Measurements from ENCODE around the gene CYP2A6. TPM values are rescaled to one million over a fixed set of nuclear protein-coding genes. Genes with fewer than 3 reads are reported as not detected.
A peak's percentile ranks its signal among the peaks of the same experiment; 100 is the strongest.
"Not testable (repeated sequence)": the region's sequence is repeated elsewhere in the genome, so short reads cannot be mapped to it uniquely, and the experiment has no call there.

The CYP2A6 gene
- total and polyA plus RNA-seq, 4 donors: 0.38 TPM; not detected in 3

- ATAC-seq (ENCODE audit: low FRiP score): peak; percentile 84
- H3K4me1 ChIP-seq (ENCODE audit: control insufficient read depth in 1 of 2, insufficient read depth in 2 of 2, low read length in 2 of 2); H3K4me3 ChIP-seq (ENCODE audit: low read length in 2 of 2); H3K9me3 ChIP-seq (ENCODE audit: control insufficient read depth, low read length); H3K27ac ChIP-seq (ENCODE audit: low read depth in 1 of 2, low read length in 2 of 2); H3K27me3 ChIP-seq (ENCODE audit: control insufficient read depth in 1 of 2, insufficient read depth in 2 of 2, low read length in 1 of 2); H3K36me3 ChIP-seq (ENCODE audit: control insufficient read depth in 1 of 2, insufficient read depth in 2 of 2, low read length in 1 of 2): not testable (repeated sequence)
- 23 to 37% methylated on average over 21 to 35 of the region's 36 CpGs for WGBS, 2 donors
- intact Hi-C loops (cut with DNase I): loop anchor here (1.0 to 2.0 kb wide), 2 partner anchors 156 kb away; no protein-coding TSS in a partner anchor
- peak; percentile 87 to 92 for DNase-seq
Observed at GRCh38 chr19:40818480-40819399, 31.5 kb downstream of the CYP2A6 start.

GRCh38 chr19:40815223-40815622, 35.0 kb downstream of the CYP2A6 start:
- H3K27ac ChIP-seq (ENCODE audit: low read depth in 1 of 2, low read length in 2 of 2): no peak overlapping the region
- 77 to 79% methylated on average over 4 of the region's 4 CpGs for WGBS, 2 donors
- no peaks in the 10 kb centered on the region for H3K36me3 ChIP-seq (ENCODE audit: control insufficient read depth in 1 of 2, insufficient read depth in 2 of 2, low read length in 1 of 2)
- H3K9me3 ChIP-seq (ENCODE audit: control insufficient read depth, low read length): no peaks in the 10 kb centered on the region
- H3K27me3 ChIP-seq (ENCODE audit: control insufficient read depth in 1 of 2, insufficient read depth in 2 of 2, low read length in 1 of 2): no peaks in the 10 kb centered on the region
- peaks cover 0 to 4% of the 10 kb centered on the region in 2 donors for H3K4me1 ChIP-seq (ENCODE audit: control insufficient read depth in 1 of 2, insufficient read depth in 2 of 2, low read length in 2 of 2)
- DNase-seq (no peak), ATAC-seq (ENCODE audit: low FRiP score) (no peak)
- H3K4me3 ChIP-seq (ENCODE audit: low read length in 2 of 2): no peak overlapping the region
- intact Hi-C loops (cut with DNase I): no loop called here

- 1 to 11% methylated on average over 4 of the region's 4 CpGs for WGBS, 2 donors
- Histone ChIP-seq H3K36me3 (ENCODE audit: control insufficient read depth in 1 of 2, insufficient read depth in 2 of 2, low read length in 1 of 2) (peaks cover 0 to 2% of the 10 kb centered on the region in 2 donors), H3K27me3 (ENCODE audit: control insufficient read depth in 1 of 2, insufficient read depth in 2 of 2, low read length in 1 of 2) (no peaks in the 10 kb centered on the region), H3K4me1 (ENCODE audit: control insufficient read depth in 1 of 2, insufficient read depth in 2 of 2, low read length in 2 of 2) (peaks cover 0 to 2% of the 10 kb centered on the region in 2 donors), H3K9me3 (ENCODE audit: control insufficient read depth, low read length) (no peaks in the 10 kb centered on the region), H3K4me3 (ENCODE audit: low read length in 2 of 2) (no peak overlapping the region), H3K27ac (ENCODE audit: low read depth in 1 of 2, low read length in 2 of 2) (no peak overlapping the region)
- no peak for ATAC-seq (ENCODE audit: low FRiP score)
- intact Hi-C loops (cut with DNase I): no loop called here
- DNase-seq: peak in 1 of 2 donors; percentile 80
Observed at GRCh38 chr19:40813182-40813581, 37.1 kb downstream of the CYP2A6 start.

GRCh38 chr19:40812571-40812970, 37.7 kb downstream of the CYP2A6 start:
- H3K27ac ChIP-seq (ENCODE audit: low read depth in 1 of 2, low read length in 2 of 2); ATAC-seq (ENCODE audit: low FRiP score); H3K27me3 ChIP-seq (ENCODE audit: control insufficient read depth in 1 of 2, insufficient read depth in 2 of 2, low read length in 1 of 2); H3K4me3 ChIP-seq (ENCODE audit: low read length in 2 of 2); H3K9me3 ChIP-seq (ENCODE audit: control insufficient read depth, low read length); H3K36me3 ChIP-seq (ENCODE audit: control insufficient read depth in 1 of 2, insufficient read depth in 2 of 2, low read length in 1 of 2); DNase-seq; H3K4me1 ChIP-seq (ENCODE audit: control insufficient read depth in 1 of 2, insufficient read depth in 2 of 2, low read length in 2 of 2); intact Hi-C loops (cut with DNase I): not testable (repeated sequence)
- 83 to 84% methylated on average over 7 of the region's 7 CpGs for WGBS, 2 donors

- peak in 1 of 2 donors; percentile 74 for DNase-seq
Observed at GRCh38 chr19:40811478-40812341, 38.5 kb downstream of the CYP2A6 start.

GRCh38 chr19:40810649-40811408, 39.4 kb downstream of the CYP2A6 start:
- H3K27me3 ChIP-seq (ENCODE audit: control insufficient read depth in 1 of 2, insufficient read depth in 2 of 2, low read length in 1 of 2): not testable (repeated sequence)
- DNase-seq: peak; percentile 89 to 93
- peak; percentile 93 for ATAC-seq (ENCODE audit: low FRiP score)

More at GRCh38 chr19:40811478-40812341, 38.5 kb downstream of the CYP2A6 start:
- Histone ChIP-seq H3K27ac (ENCODE audit: low read depth in 1 of 2, low read length in 2 of 2) (no peak overlapping the region), H3K4me1 (ENCODE audit: control insufficient read depth in 1 of 2, insufficient read depth in 2 of 2, low read length in 2 of 2) (peaks cover 0 to 2% of the 10 kb centered on the region in 2 donors), H3K27me3 (ENCODE audit: control insufficient read depth in 1 of 2, insufficient read depth in 2 of 2, low read length in 1 of 2) (no peaks in the 10 kb centered on the region), H3K9me3 (ENCODE audit: control insufficient read depth, low read length) (no peaks in the 10 kb centered on the region), H3K36me3 (ENCODE audit: control insufficient read depth in 1 of 2, insufficient read depth in 2 of 2, low read length in 1 of 2) (peaks cover 0 to 2% of the 10 kb centered on the region in 2 donors), H3K4me3 (ENCODE audit: low read length in 2 of 2) (no peak overlapping the region)
- no peak for ATAC-seq (ENCODE audit: low FRiP score)
- 32 to 34% methylated on average over 29 to 35 of the region's 35 CpGs for WGBS, 2 donors
- intact Hi-C loops (cut with DNase I): no loop called here

GRCh38 chr19:40810160-40810559, 40.1 kb downstream of the CYP2A6 start:
- ATAC-seq (ENCODE audit: low FRiP score): no peak
- Histone ChIP-seq H3K4me3 (ENCODE audit: low read length in 2 of 2) (no peak overlapping the region), H3K4me1 (ENCODE audit: control insufficient read depth in 1 of 2, insufficient read depth in 2 of 2, low read length in 2 of 2) (peaks cover 0 to 2% of the 10 kb centered on the region in 2 donors), H3K27ac (ENCODE audit: low read depth in 1 of 2, low read length in 2 of 2) (no peak overlapping the region), H3K9me3 (ENCODE audit: control insufficient read depth, low read length) (no peaks in the 10 kb centered on the region), H3K27me3 (ENCODE audit: control insufficient read depth in 1 of 2, insufficient read depth in 2 of 2, low read length in 1 of 2) (no peaks in the 10 kb centered on the region), H3K36me3 (ENCODE audit: control insufficient read depth in 1 of 2, insufficient read depth in 2 of 2, low read length in 1 of 2) (peaks cover 0 to 2% of the 10 kb centered on the region in 2 donors)
- intact Hi-C loops (cut with DNase I): no loop called here
- DNase-seq: no peak
- WGBS, 2 donors: 53 to 58% methylated on average over 12 to 14 of the region's 14 CpGs

More at GRCh38 chr19:40810649-40811408, 39.4 kb downstream of the CYP2A6 start:
- H3K9me3 ChIP-seq (ENCODE audit: control insufficient read depth, low read length); intact Hi-C loops (cut with DNase I); H3K36me3 ChIP-seq (ENCODE audit: control insufficient read depth in 1 of 2, insufficient read depth in 2 of 2, low read length in 1 of 2); H3K4me1 ChIP-seq (ENCODE audit: control insufficient read depth in 1 of 2, insufficient read depth in 2 of 2, low read length in 2 of 2): not testable (repeated sequence)
- H3K4me3 ChIP-seq (ENCODE audit: low read length in 2 of 2): peak overlapping the region in 1 of 2 donors; percentile 16
- WGBS, 2 donors: 5 to 8% methylated on average over 47 to 65 of the region's 65 CpGs
- peak overlapping the region in 1 of 2 donors; percentile 53 for H3K27ac ChIP-seq (ENCODE audit: low read depth in 1 of 2, low read length in 2 of 2)

All from aorta (tissue), 5 donors.